IMR-90 (cell line): ENCODE results near the gene KDM4B. TPM values are rescaled to one million over a fixed set of nuclear protein-coding genes. Genes with fewer than 3 reads are reported as not detected.

Experiments
- ATAC-seq: fragments of 200-7000 bp; cut with Tn5 transposase; 2 replicates; pipeline ENCODE4 v1.9.1; 2020; ENCODE audit warnings: low read depth, mild to moderate bottlenecking, moderate library complexity
- BruUV-seq: library from RNA; stranded (reverse); fragments of 400-500 nt; replicated peaks from 2 replicates; lab custom pipeline; 2021; lab: Mats Ljungman, UMichigan
- CTCF ChIA-PET: fragments of 300-600 bp; formaldehyde crosslinking; extraction: SDS; loops from one replicate; lab custom pipeline; 2021; ENCODE audit warnings: antibody characterized with exemption; lab: Yijun Ruan, JAX
- POLR2A ChIA-PET: fragments of 300-600 bp; sonication (Branson Sonifier 250); formaldehyde crosslinking; loops from one replicate; lab custom pipeline; 2022; ENCODE audit warnings: antibody characterized with exemption; ENCODE audit not compliant: unreplicated experiment; lab: Charles Lee
- DNase-seq: peaks from one replicate; pipeline ENCODE4 v3.0.0; 2013
- H2AFZ ChIP-seq: replicated peaks from 2 replicates; pipeline ENCODE3; 2013; ENCODE audit warnings: low read length, mild to moderate bottlenecking; ENCODE audit not compliant: poor library complexity
- H2AK5ac ChIP-seq: 2 replicates; pipeline ENCODE4 v1.6.1; 2013; ENCODE audit warnings: low read depth, low read length, inconsistent platforms
- H2AK9ac ChIP-seq: replicated peaks from 2 replicates; pipeline ENCODE3; 2013; ENCODE audit warnings: mild to moderate bottlenecking, low read depth, low read length, moderate library complexity; ENCODE audit not compliant: poor library complexity
- H2BK120ac ChIP-seq: 2 replicates; pipeline ENCODE4 v1.6.1; 2013; ENCODE audit warnings: low read depth, low read length, inconsistent platforms
- H2BK15ac ChIP-seq: 3 replicates; pipeline ENCODE4 v1.6.1; 2013; ENCODE audit warnings: low read depth, low read length, inconsistent platforms
- H2BK20ac ChIP-seq: 2 replicates; pipeline ENCODE4 v1.6.1; 2013; ENCODE audit warnings: low read depth, mild to moderate bottlenecking, inconsistent platforms, low read length, moderate library complexity
- H2BK5ac ChIP-seq: 2 replicates; pipeline ENCODE4 v1.6.1; 2013; ENCODE audit warnings: mild to moderate bottlenecking, low read depth, low read length, inconsistent platforms; ENCODE audit not compliant: poor library complexity, severe bottlenecking
- H3K14ac ChIP-seq: replicated peaks from 2 replicates; pipeline ENCODE4 v1.6.1; 2013; ENCODE audit warnings: low read depth, low read length, inconsistent platforms
- H3K18ac ChIP-seq: 2 replicates; pipeline ENCODE4 v1.6.1; 2013; ENCODE audit warnings: low read depth, low read length, control low read depth
- H3K23ac ChIP-seq: 2 replicates; pipeline ENCODE4 v1.6.1; 2013; ENCODE audit warnings: low read depth, low read length, inconsistent platforms
- H3K27ac ChIP-seq: 2 replicates; pipeline ENCODE4 v1.5.1; 2013; ENCODE audit warnings: mild to moderate bottlenecking, control low read depth, low read length; ENCODE audit not compliant: insufficient read depth
- H3K27me3 ChIP-seq: 2 replicates; pipeline ENCODE4 v1.6.1; 2013; ENCODE audit warnings: low read length; ENCODE audit not compliant: control insufficient read depth, insufficient read depth
- H3K36me3 ChIP-seq: 2 replicates; pipeline ENCODE4 v1.6.1; 2013; ENCODE audit warnings: low read length, mixed read lengths; ENCODE audit not compliant: control insufficient read depth, insufficient read depth
- H3K4ac ChIP-seq: 2 replicates; pipeline ENCODE4 v1.6.1; 2013; ENCODE audit warnings: low read depth, low read length, inconsistent platforms
- H3K4me1 ChIP-seq: 2 replicates; pipeline ENCODE4 v1.6.1; 2013; ENCODE audit warnings: low read length, mixed read lengths; ENCODE audit not compliant: control insufficient read depth, insufficient read depth
- H3K4me2 ChIP-seq: 2 replicates; pipeline ENCODE4 v1.6.1; 2013; ENCODE audit warnings: low read depth, mild to moderate bottlenecking, control low read depth, low read length, moderate library complexity
- H3K4me3 ChIP-seq: 2 replicates; pipeline ENCODE4 v1.5.1; 2013; ENCODE audit warnings: low read depth, mild to moderate bottlenecking, control low read depth, low read length, moderate library complexity; ENCODE audit not compliant: insufficient read depth
- H3K56ac ChIP-seq: 2 replicates; pipeline ENCODE4 v1.6.1; 2013; ENCODE audit warnings: low read length, inconsistent platforms; ENCODE audit not compliant: insufficient read depth; ENCODE audit errors: extremely low read depth
- H3K79me1 ChIP-seq, 2 experiments: 2 replicates each; pipeline ENCODE4 v1.6.1; 2013; ENCODE audit warnings: low read length in 2 of 2, inconsistent platforms in 1 of 2, low read depth in 1 of 2
- H3K9ac ChIP-seq: 2 replicates; pipeline ENCODE4 v1.6.1; 2013; ENCODE audit warnings: low read depth, low read length, control low read depth
- H3K9me1 ChIP-seq: 2 replicates; pipeline ENCODE4 v1.6.1; 2013; ENCODE audit warnings: low read length, inconsistent platforms; ENCODE audit not compliant: insufficient read depth
- H3K9me3 ChIP-seq: 2 replicates; pipeline ENCODE4 v1.6.1; 2013; ENCODE audit warnings: low read length; ENCODE audit not compliant: control insufficient read depth, insufficient read depth
- H4K20me1 ChIP-seq: 2 replicates; pipeline ENCODE4 v1.6.1; 2013; ENCODE audit warnings: low read length, inconsistent platforms; ENCODE audit not compliant: insufficient read depth
- H4K5ac ChIP-seq: 2 replicates; pipeline ENCODE4 v1.6.1; 2013; ENCODE audit warnings: mild to moderate bottlenecking, low read depth, low read length, control low read depth
- H4K8ac ChIP-seq, 2 experiments: 2 replicates each; pipeline ENCODE4 v1.6.1; 2013; ENCODE audit warnings: low read depth in 2 of 2, low read length in 2 of 2, control low read depth in 1 of 2, inconsistent platforms in 1 of 2
- H4K91ac ChIP-seq: 2 replicates; pipeline ENCODE4 v1.6.1; 2013; ENCODE audit warnings: low read depth, low read length, inconsistent platforms; ENCODE audit not compliant: insufficient read depth
- BHLHE40 ChIP-seq: fragments of 150-350 bp; IDR thresholded peaks from 2 replicates; pipeline ENCODE4 v1.6.1; 2016; ENCODE audit warnings: mild to moderate bottlenecking, low read depth, low read length
- CEBPB ChIP-seq: IDR thresholded peaks from 2 replicates; pipeline ENCODE4 v1.6.1; 2012; ENCODE audit warnings: low read depth, low read length, improper control_type of control experiment
- CHD1 ChIP-seq: IDR thresholded peaks from 2 replicates; pipeline ENCODE4 v1.6.1; 2012; ENCODE audit warnings: low read depth, low read length, improper control_type of control experiment
- FOS ChIP-seq: fragments of 150-350 bp; IDR thresholded peaks from 2 replicates; pipeline ENCODE4 v1.6.1; 2016; ENCODE audit warnings: low read depth, low read length
- MAFK ChIP-seq: IDR thresholded peaks from 2 replicates; pipeline ENCODE4 v1.6.1; 2012; ENCODE audit warnings: low read depth, low read length, improper control_type of control experiment
- MAZ ChIP-seq: IDR thresholded peaks from 2 replicates; pipeline ENCODE4 v1.6.1; 2012; ENCODE audit warnings: low read depth, mild to moderate bottlenecking, low read length, improper control_type of control experiment, moderate library complexity, borderline replicate concordance
- MXI1 ChIP-seq: IDR thresholded peaks from 2 replicates; pipeline ENCODE4 v1.6.1; 2012; ENCODE audit warnings: low read depth, mild to moderate bottlenecking, low read length, moderate library complexity, borderline replicate concordance
- NFE2L2 ChIP-seq: fragments of 150-350 bp; IDR thresholded peaks from 2 replicates; pipeline ENCODE4 v1.6.1; 2016; ENCODE audit warnings: low read depth, mild to moderate bottlenecking, low read length
- POLR2A ChIP-seq: IDR thresholded peaks from 2 replicates; pipeline ENCODE4 v1.6.1; 2012; ENCODE audit warnings: mild to moderate bottlenecking, low read depth, low read length
- RAD21 ChIP-seq: IDR thresholded peaks from 2 replicates; pipeline ENCODE4 v1.6.1; 2012; ENCODE audit warnings: low read length, improper control_type of control experiment
- RCOR1 ChIP-seq: IDR thresholded peaks from 2 replicates; pipeline ENCODE4 v1.6.1; 2012; ENCODE audit warnings: mild to moderate bottlenecking, low read length, improper control_type of control experiment; ENCODE audit not compliant: insufficient replicate concordance
- RFX5 ChIP-seq: IDR thresholded peaks from 2 replicates; pipeline ENCODE4 v1.8.0; 2012; ENCODE audit warnings: low read depth, mild to moderate bottlenecking, low read length, moderate library complexity
- SMC3 ChIP-seq: fragments of 150-350 bp; IDR thresholded peaks from 2 replicates; pipeline ENCODE4 v1.6.1; 2016; ENCODE audit warnings: low read depth, mild to moderate bottlenecking, antibody characterized with exemption, low read length, moderate library complexity
- WGBS, 2 experiments: methylation state at CpG; one replicate each; pipeline versions ENCODE4 v1.1.5 to v1.1.7; 2013; ENCODE audit warnings: missing lambda C conversion rate in 2 of 2; ENCODE audit not compliant: insufficient read length in 1 of 2; ENCODE audit errors: extremely low coverage in 2 of 2; 5-methylcytosine and 5-hydroxymethylcytosine counted together
- dilution Hi-C: fragments of 300-500 bp; cut with HindIII; formaldehyde crosslinking; loops from one replicate; pipeline ENCODE4 v1.14.3; 2018; ENCODE audit warnings: low sequenced_read_pairs; ENCODE audit not compliant: unreplicated experiment
- in situ Hi-C: fragments of 300-500 bp; cut with MboI; formaldehyde crosslinking; loops from 3 replicates; pipeline ENCODE4 v1.14.3; 2019; ENCODE audit warnings: low sequenced_read_pairs, inconsistent platforms, mixed read lengths
- intact Hi-C: fragments of 100-400 bp; cut with micrococcal nuclease; formaldehyde crosslinking; loops from 2 replicates; pipeline ENCODE4 v1.10.0; 2022
- polyA plus RNA-seq, 3 experiments: library from polyadenylated mRNA; depleted of rRNA; stranded (reverse); fragments of >200 nt; gene quantifications; 2 replicates each; pipeline ENCODE4 v1.2.3, GENCODE V29; 2012; ENCODE audit warnings: low replicate concordance in 1 of 3
- total RNA-seq: library from RNA; depleted of rRNA; stranded (reverse); fragments of >200 nt; gene quantifications from 2 replicates; pipeline ENCODE4 v1.2.3, GENCODE V29; 2012
- TF ChIP-seq, protein P1 (sequence below): fragments of 150-350 bp; IDR thresholded peaks from 2 replicates; pipeline ENCODE4 v1.6.1; 2016; ENCODE audit warnings: low read depth, mild to moderate bottlenecking, low read length, moderate library complexity, borderline replicate concordance
- TF ChIP-seq, protein P2 (sequence below): fragments of 150-350 bp; IDR thresholded peaks from 2 replicates; pipeline ENCODE4 v1.6.1; 2017; ENCODE audit warnings: mild to moderate bottlenecking, antibody characterized with exemption, low read length, low read depth

KDM4B gene
- total and polyA plus RNA-seq, 2 of the 4 experiments (the other 2 are of a cell fraction), result 5.0 to 17.9 TPM

DNA sequence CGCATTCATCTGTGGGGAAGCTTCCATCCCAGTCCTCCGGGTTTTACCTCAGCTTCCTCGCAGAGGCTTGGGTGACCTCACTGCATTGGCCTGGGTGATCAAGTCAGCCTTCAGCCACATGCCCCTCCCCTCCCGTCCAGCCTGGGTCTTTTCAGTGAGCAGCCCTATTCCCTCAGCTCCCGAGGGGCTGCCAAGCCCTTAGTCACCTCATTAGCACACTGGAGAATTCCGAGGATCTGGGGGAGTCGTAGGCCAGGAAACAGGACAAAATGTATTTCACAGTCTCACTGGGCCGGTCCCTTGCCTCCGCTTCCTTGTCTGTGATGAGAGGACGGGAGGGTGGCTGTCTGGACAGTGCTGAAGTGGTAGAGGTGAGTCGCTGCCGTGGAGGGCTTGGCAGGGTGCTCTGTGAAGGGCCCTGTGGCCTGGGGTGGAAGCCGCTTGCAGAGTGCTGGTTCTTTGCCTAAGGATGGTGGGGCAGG is 19.9 kb downstream of the KDM4B start:
- Histone ChIP-seq H3K23ac (peak overlapping the region; percentile 17; the same call in 1 of the 2 replicates), H4K5ac (no peak overlapping the region), H2BK20ac (no peak overlapping the region), H2BK15ac (no peak overlapping the region), H3K4ac (peak overlapping the region; percentile 64), H3K9ac (no peak overlapping the region), H3K18ac (no peak overlapping the region), H3K9me3 (no peaks in the 10 kb centered on the region; the same call in 1 of the 2 replicates), H4K8ac (peak overlapping the region in 1 of 2 experiments; percentile 61; a peak in 1 of 4 replicates), H3K14ac (peak overlapping the region; percentile 46; the same call in 1 of the 2 replicates), H3K4me3 (no peak overlapping the region), H2AK5ac (peak overlapping the region; percentile 36), H3K36me3 (peaks cover 2% of the 10 kb centered on the region; the same call in 1 of the 2 replicates), H2BK5ac (peak overlapping the region; percentile 1), H3K27ac (no peak overlapping the region; the same call in 1 of the 2 replicates), H4K91ac (0 out of 2 replicates have a peak overlapping the region, but pooled peaks have one; percentile 1), H2BK120ac (no peak overlapping the region; the same call in 1 of the 2 replicates), H3K4me2 (peak overlapping the region; percentile 28), H2AK9ac (peak overlapping the region; percentile 88), H3K56ac (no peak overlapping the region), H3K9me1 (peaks cover 26% of the 10 kb centered on the region), H4K20me1 (peaks cover 98% of the 10 kb centered on the region), H3K27me3 (no peaks in the 10 kb centered on the region), H3K4me1 (peaks cover 22% of the 10 kb centered on the region), H3K79me1 (peaks cover 22 to 94% of the 10 kb centered on the region in 2 experiments), H2AFZ (peak overlapping the region; percentile 54)
- WGBS, 2 experiments, result 54% methylated on average over 3 of the region's 13 CpGs; no CpG with 5 or more reads in 1 of the 2 experiments
- dilution Hi-C loops, result no loop called here
- peak; percentile 88 for ATAC-seq
- intact Hi-C loops, result no loop called here
- peak; percentile 88 for DNase-seq
- BruUV-seq, result no TSS peak
- CTCF ChIA-PET, result interaction anchor here (0.6 kb wide), 1 partner anchor 37 kb away, joined by 3 read pairs; no protein-coding TSS in a partner anchor
- POLR2A ChIA-PET, result no interaction called here
- in situ Hi-C loops, result no loop called here
- TF ChIP-seq CHD1 (no peak), SMC3 (no peak), RAD21 (no peak), BHLHE40 (no peak), MAZ (peak; percentile 66), MAFK (no peak), RFX5 (no peak), FOS (peak; percentile 8; the same call in 1 of the 2 replicates), POLR2A (no peak), NFE2L2 (no peak), CEBPB (no peak), RCOR1 (no peak), MXI1 (no peak)
- TF ChIP-seq, protein P1, sequence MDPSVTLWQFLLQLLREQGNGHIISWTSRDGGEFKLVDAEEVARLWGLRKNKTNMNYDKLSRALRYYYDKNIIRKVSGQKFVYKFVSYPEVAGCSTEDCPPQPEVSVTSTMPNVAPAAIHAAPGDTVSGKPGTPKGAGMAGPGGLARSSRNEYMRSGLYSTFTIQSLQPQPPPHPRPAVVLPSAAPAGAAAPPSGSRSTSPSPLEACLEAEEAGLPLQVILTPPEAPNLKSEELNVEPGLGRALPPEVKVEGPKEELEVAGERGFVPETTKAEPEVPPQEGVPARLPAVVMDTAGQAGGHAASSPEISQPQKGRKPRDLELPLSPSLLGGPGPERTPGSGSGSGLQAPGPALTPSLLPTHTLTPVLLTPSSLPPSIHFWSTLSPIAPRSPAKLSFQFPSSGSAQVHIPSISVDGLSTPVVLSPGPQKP, result no peak
- TF ChIP-seq, protein P2, sequence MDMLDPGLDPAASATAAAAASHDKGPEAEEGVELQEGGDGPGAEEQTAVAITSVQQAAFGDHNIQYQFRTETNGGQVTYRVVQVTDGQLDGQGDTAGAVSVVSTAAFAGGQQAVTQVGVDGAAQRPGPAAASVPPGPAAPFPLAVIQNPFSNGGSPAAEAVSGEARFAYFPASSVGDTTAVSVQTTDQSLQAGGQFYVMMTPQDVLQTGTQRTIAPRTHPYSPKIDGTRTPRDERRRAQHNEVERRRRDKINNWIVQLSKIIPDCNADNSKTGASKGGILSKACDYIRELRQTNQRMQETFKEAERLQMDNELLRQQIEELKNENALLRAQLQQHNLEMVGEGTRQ, result peak; percentile 47; the same call in 1 of the 2 replicates
